ENCODE results near the gene KCNK10. TPM values are rescaled to one million over a fixed set of nuclear protein-coding genes. Genes with fewer than 3 reads are reported as not detected.
"Not testable (repeated sequence)": the region's sequence is repeated elsewhere in the genome, so short reads cannot be mapped to it uniquely, and the experiment has no call there.

KCNK10 gene
- total RNA-seq, 1 donor: not detected

- no peak for TF ChIP-seq CTCF (IDR thresholded peaks at IDR 0.05; ENCODE audit: insufficient read depth, low read length)
- H3K4me3 ChIP-seq (ENCODE audit: low read depth, low read length): no peak overlapping the region
- DNase-seq (ENCODE audit: low read depth): no peak
These were observed 59.0 kb downstream of the KCNK10 start for GRCh38 chr14:88264116-88264515.

GRCh38 chr14:88261302-88261701 is 61.8 kb downstream of the KCNK10 start:
- DNase-seq (ENCODE audit: low read depth); H3K4me3 ChIP-seq (ENCODE audit: low read depth, low read length): not testable (repeated sequence)

- no peak overlapping the region for H3K4me3 ChIP-seq (ENCODE audit: low read depth, low read length)
- DNase-seq (ENCODE audit: low read depth): no peak
- no peak for TF ChIP-seq CTCF (IDR thresholded peaks at IDR 0.05; ENCODE audit: insufficient read depth, low read length)
These were observed 65.0 kb downstream of the KCNK10 start for GRCh38 chr14:88258021-88258420.

- no peak for TF ChIP-seq CTCF (IDR thresholded peaks at IDR 0.05; ENCODE audit: insufficient read depth, low read length)
These were observed 65.8 kb downstream of the KCNK10 start for GRCh38 chr14:88256997-88257950.

GRCh38 chr14:88255798-88256197 is 67.3 kb downstream of the KCNK10 start:
- H3K4me3 ChIP-seq (ENCODE audit: low read depth, low read length): no peak overlapping the region
- no peak for TF ChIP-seq CTCF (IDR thresholded peaks at IDR 0.05; ENCODE audit: insufficient read depth, low read length)
- no peak for DNase-seq (ENCODE audit: low read depth)

More at GRCh38 chr14:88256997-88257950, 65.8 kb downstream of the KCNK10 start:
- no peak overlapping the region for H3K4me3 ChIP-seq (ENCODE audit: low read depth, low read length)
- no peak for DNase-seq (ENCODE audit: low read depth)

- no peak overlapping the region for H3K4me3 ChIP-seq (ENCODE audit: low read depth, low read length)
- DNase-seq (ENCODE audit: low read depth): no peak
These were observed 67.9 kb downstream of the KCNK10 start for GRCh38 chr14:88255196-88255595.

More at GRCh38 chr14:88255196-88255595, 67.9 kb downstream of the KCNK10 start:
- no peak for TF ChIP-seq CTCF (IDR thresholded peaks at IDR 0.05; ENCODE audit: insufficient read depth, low read length)
